GM19238 (cell line): ENCODE measurements around the gene DNAJB6.

Experiments used
- DNase-seq: peaks from one replicate; pipeline ENCODE4 v3.0.0; 2011; ENCODE audit warnings: low spot score; ENCODE audit not compliant: insufficient read length

The DNAJB6 gene

GRCh38 chr7:157426463-157427301 is 89.9 kb downstream of the DNAJB6 start:
- DNase-seq = no peak

- DNase-seq = no peak
These were observed 91.2 kb downstream of the DNAJB6 start for GRCh38 chr7:157427811-157428553.

GRCh38 chr7:157428554-157428945 is 91.7 kb downstream of the DNAJB6 start:
- no peak for DNase-seq

DNA sequence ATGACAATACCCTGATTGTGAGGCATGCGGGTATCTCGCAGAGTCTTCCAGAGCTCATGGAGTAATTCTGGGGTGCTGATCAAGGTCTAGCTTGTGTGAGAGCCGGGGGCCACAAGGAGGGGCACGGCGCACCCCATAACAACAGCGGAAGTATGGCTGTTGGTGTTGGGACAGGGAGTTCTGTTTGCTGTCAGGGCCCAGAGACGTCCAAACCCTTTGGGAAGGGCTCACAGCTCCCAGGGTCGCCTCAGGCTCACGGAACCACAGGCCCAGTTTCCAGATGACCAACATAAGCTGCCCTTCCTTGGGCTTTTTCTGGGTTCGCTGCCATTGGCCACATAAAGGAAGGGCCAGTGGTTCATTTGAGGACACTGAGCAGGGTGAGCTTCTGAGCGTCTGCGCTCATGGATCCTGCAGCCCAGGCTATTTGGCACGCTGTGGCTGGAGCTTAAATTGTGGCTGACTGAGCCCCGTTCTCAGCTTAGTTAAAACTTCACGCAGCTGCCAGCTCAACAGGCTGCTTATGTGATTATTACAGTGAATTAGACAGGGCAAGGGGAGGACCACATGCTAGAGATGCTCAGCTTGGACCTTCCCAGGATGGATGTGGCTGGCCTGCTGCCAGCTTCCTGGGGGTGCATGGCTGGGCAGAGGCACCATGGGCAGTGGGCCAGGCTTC is 92.3 kb downstream of the DNAJB6 start:
- no peak for DNase-seq

DNA sequence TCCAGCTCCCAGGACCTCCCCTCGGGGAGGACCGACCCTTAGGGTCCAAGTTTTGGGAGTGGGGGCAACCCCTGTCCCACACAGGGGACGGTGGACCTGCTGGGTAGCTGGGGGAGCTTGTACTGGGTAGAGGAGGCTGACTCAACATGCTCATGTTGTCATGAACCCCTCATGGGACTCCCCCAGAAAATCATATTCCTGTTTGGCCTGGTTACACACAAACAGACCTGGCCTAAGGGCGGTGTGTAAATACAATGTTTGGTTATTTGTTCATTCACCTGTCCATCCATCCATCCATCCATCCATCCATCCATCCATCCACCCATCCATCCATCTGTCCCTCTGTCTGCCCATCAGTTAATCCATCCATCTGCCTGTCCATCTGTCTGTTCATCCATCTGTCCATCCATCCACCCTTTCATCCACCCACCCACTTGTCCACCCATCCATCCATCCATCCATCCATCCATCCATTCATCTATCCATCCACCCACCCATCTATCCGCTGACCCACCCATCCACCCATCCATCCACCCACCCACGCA is 92.9 kb downstream of the DNAJB6 start:
- DNase-seq = no peak

DNA sequence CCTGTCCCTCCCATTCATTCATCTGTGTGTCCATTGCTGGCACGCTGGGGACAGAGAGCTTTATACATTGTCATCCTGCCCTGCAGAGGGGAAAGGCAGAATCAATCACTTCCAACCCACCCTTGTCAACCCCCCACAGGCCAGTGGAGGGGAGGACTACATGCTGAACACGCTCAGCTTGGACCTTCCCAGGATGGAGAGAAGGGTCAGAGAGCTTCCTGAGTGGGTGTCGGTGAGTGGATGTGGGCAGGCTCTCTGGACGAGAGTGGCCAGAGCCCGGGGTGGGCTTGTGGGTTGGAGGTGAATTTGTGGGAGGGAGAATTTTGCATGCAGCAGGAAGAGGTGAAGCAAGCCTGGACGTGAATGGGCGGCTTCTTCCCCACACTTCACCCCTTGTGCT is 93.9 kb downstream of the DNAJB6 start:
- DNase-seq = no peak

DNA sequence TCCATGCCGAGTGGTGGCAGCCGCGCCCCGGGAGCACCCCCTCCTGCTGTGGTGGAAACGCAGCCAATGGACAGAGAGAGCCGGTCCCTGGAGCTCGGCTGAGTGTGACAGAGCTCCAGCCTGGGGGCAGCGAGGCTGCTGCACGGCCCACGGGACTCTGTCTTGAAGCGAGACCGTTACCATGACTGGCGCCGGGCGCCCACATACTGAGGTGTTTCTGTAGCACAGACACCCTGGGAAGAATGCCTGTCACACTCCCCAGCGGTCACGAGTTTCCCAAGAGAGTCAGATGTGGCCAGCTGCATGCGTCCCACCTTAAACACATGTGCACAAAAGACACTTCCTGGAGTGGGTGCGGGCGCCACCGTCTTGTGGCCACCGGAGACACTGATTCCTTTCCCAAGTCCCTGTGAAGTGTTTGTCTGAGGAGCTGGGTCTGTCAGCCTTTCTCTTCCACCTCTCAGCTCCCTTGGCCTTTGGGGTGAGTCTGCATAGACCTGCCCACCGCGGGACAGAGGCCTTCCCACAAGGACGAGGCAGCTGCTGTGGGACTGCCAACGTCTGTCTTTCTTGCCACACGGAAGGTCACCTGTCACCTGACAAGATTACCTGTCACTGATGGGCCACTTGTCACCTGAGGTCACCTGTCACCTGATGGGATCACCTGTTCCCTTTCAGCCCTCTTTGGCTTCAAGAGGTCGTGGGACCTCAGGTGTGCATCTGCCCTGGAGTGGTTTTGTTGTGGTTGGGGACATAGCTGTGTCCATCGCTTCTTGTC is 94.6 kb downstream of the DNAJB6 start:
- no peak for DNase-seq

- no peak for DNase-seq
These were observed 95.2 kb downstream of the DNAJB6 start for GRCh38 chr7:157431951-157432540.

DNA sequence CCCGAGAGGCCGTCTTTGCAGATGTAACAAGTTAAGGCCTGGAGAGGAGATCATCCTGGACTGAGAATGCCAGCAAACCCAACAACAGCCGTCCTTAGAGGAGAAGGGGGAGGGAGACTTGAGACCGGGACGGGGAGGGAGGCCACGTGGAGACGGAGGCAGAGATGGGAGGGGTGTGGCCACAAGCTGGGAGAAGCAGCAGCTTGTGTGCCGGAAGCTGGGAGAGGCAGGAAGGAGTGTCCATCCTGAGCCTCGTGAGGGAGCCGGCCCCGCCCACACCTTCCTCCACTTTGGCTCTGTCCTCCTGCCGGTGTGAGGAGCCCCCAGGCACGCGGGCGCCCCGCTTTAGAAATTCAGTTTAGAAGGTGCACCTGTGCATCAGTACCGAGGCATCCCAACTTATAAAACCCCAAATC is 95.7 kb downstream of the DNAJB6 start:
- no peak for DNase-seq

DNA sequence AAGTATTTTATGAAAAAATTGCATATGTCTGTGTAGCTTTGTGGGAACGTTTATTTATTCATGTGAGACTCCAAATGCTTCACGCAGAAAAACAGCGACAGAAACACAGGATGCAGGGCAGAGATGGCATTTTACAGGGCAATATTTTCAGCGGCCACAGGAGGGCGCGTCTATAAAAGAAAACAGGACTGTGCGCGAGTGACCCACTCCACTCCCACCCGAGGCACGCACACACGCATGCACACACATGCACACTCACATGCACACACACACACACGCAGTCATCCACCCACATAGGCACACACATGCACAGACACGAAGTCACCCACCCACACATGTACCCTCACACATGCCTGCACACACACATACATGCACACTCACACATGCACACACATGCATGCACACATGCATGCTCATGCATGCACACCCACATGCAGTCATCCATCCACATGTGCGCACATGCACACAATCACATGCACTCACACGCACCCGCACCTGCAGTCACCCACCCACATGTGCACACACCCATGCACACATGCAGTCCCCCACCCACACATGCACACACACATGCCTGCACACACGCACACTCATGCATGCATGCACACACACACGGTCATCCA is 96.3 kb downstream of the DNAJB6 start:
- no peak for DNase-seq

DNA sequence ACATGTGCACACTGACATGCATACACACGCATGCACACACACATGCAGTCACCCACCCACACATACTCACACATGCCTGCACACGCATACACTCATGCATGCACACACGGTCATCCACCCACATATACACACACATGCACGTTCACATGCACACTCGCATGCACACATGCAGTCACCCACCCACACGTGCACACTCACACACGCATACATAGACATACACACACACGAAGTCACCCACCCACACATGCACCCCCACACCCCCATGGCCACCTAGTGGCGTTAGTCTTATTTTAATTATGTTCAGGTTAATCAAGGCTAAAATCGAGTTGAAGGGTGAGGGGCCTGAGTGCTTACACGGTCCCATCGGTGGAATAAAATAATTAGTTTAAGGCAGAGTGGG is 96.8 kb downstream of the DNAJB6 start:
- DNase-seq = no peak

DNA sequence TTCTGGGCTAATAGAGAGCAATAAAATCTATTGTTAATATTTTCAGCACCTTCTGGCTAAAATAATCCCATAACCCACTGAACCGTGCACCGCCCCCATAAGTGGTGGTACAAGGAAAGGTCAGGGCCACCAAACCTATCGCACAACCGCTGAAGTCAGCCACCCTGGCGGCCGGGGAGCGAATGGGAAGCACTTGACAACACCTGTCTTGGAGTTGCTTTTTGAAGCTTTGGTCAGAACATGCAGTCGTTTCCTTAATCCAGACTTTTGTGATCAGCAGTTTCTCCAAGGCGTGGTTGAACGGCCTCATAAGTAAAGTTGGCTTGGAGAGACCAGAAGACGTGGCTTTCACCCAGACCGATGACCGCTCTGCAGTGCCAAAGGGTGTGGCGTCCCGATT is 97.4 kb downstream of the DNAJB6 start:
- no peak for DNase-seq

GRCh38 chr7:157434701-157435100 is 97.9 kb downstream of the DNAJB6 start:
- DNase-seq = no peak

- no peak for DNase-seq
These were observed 99.3 kb downstream of the DNAJB6 start for GRCh38 chr7:157436076-157436475.

- no peak for DNase-seq
These were observed 100.1 kb downstream of the DNAJB6 start for GRCh38 chr7:157436763-157437480.

- DNase-seq = no peak
These were observed 100.8 kb downstream of the DNAJB6 start for GRCh38 chr7:157437519-157438061.

DNA sequence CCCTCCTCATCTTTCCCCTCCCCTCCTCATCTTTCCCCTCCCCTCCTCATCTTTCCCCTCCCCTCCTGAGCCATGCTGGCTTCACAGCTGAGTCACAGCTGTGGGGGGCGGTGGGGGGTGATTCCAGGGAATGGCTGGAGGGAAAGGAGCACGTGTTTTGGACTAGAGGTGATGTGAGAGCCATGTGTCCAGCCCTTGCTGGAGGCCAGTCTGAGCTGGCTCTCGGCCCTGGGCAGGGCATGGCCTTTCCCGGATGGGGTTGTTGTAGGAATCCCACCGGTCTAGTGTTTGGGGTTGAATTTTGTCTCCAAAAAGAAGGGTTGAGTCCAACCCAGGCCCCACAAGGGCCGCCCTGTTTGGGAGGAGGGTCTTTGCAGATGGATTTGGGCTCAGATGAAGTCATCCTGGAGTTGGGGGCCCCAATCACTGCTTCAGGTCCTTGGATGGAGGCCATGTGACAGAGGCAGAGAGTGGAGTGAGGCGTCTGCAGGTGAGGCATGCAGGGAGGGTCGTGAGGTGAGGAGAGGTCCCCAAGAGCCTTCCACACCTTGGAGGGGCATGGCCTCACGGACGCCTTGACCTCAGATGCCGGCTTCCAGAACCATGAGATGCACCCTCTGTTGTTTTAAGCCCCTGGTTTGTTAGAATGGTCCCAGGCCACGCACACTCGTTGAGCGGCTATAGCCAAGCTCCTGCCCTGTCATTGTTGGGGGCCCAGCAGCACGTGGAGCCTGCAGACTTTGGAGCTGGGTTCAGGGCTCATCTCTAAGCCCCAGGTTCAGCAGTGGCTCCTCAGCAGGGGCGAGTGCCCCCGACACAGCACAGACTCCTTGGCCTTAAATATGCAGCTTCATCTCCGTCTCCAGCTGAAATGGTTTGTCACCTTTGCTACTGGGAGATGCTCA is 101.6 kb downstream of the DNAJB6 start:
- no peak for DNase-seq

DNA sequence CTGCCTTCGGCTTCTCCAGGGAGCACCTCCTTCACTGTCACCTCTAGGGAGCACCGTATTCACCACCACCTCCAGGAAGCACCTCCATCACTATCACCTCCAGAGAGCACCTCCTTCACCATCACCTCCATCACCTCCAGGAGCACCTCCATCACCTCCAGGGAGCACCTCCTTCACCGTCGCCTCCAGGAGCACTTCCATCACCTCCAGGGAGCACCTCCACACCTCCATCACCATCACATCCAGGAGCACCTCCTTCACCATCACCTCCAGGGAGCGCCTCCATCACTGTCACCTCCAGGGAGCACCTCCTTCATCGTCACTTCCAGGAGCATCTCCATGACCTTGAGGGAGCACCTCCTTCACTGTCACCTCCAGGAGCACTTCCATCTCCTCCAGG is 102.3 kb downstream of the DNAJB6 start:
- DNase-seq = no peak
